Esophagus muscularis mucosa (tissue), 4 donors: ENCODE measurements around the gene UBAC1. TPM values are rescaled to one million over a fixed set of nuclear protein-coding genes. Genes with fewer than 3 reads are reported as not detected.

Experiments
- DNase-seq: peaks from one replicate; pipeline ENCODE4 v3.0.0-alpha.2; 2017; ENCODE audit errors: extremely low spot score
- H3K27ac ChIP-seq, 4 donors: fragments of 200-600 bp; sonication (generic); replicated peaks in 1 of 4; 1 replicate in 3 of 4; 2 replicates in 1 of 4; pipeline ENCODE4 v1.5.1; 2016 to 2019; ENCODE audit warnings: mild to moderate bottlenecking in 1 of 4
- H3K27me3 ChIP-seq, 4 donors: fragments of 200-600 bp; sonication (generic); one replicate each; pipeline versions ENCODE4 v1.5.1 to v1.6.0; 2016 to 2019
- H3K36me3 ChIP-seq, 4 donors: fragments of 200-600 bp; sonication (generic); one replicate each; pipeline ENCODE4 v1.5.1; 2016 to 2019
- H3K4me1 ChIP-seq, 4 donors: fragments of 200-600 bp; sonication (generic); one replicate each; pipeline ENCODE4 v1.5.1; 2016 to 2019
- H3K4me3 ChIP-seq, 4 donors: fragments of 200-600 bp; sonication (generic); 1 replicate in 2 of 4; 2 replicates in 2 of 4; pipeline ENCODE4 v1.5.1; 2016 to 2019; ENCODE audit warnings: mild to moderate bottlenecking in 4 of 4, moderate library complexity in 1 of 4
- H3K9me3 ChIP-seq, 4 donors: fragments of 200-600 bp; sonication (generic); 1 replicate in 3 of 4; 2 replicates in 1 of 4; pipeline ENCODE4 v1.5.1; 2016 to 2019
- CTCF ChIP-seq, 3 experiments: fragments of 200-600 bp in 2 of 3; fragments of 450-650 bp in 1 of 3; sonication (generic) in 2 of 3; IDR thresholded peaks; one replicate each; pipeline ENCODE4 v1.5.1; 2017 to 2019; ENCODE audit warnings: antibody characterized with exemption in 3 of 3, mild to moderate bottlenecking in 2 of 3, moderate library complexity in 1 of 3
- POLR2A ChIP-seq: fragments of 450-650 bp; IDR thresholded peaks from one replicate; pipeline ENCODE4 v1.6.1; 2017; ENCODE audit warnings: antibody characterized with exemption, moderate library complexity, mild to moderate bottlenecking, low read depth
- WGBS: methylation state at CpG from one replicate; pipeline ENCODE4 v1.1.5; 2018; 5-methylcytosine and 5-hydroxymethylcytosine counted together
- intact Hi-C: fragments of 100-400 bp; cut with DNase I; formaldehyde crosslinking; loops from one replicate; pipeline ENCODE4 v1.15.1; 2023
- total RNA-seq, 4 donors: library from RNA; depleted of rRNA; stranded (reverse); fragments of >200 nt; gene quantifications; one replicate each; pipeline versions ENCODE4 v1.1.0 to v1.2.1, GENCODE V29; 2016

UBAC1 gene
- total RNA-seq, 4 donors from 2014 or later, result 61.6 to 77.2 (median 67.3) TPM

GRCh38 chr9:135883410-135884089, 77.6 kb downstream of the UBAC1 start:
- no peak overlapping the region for H3K27ac ChIP-seq
- peaks cover 29 to 54% (median 49%) of the 10 kb centered on the region in 4 donors for H3K4me1 ChIP-seq
- H3K4me3 ChIP-seq, result no peak overlapping the region
- no peak for DNase-seq
- intact Hi-C loops, result no loop called here
- 82% methylated on average over 15 of the region's 15 CpGs for WGBS
- no peaks in the 10 kb centered on the region for H3K9me3 ChIP-seq
- peaks cover 0 to 30% (median 16%) of the 10 kb centered on the region in 4 donors for H3K36me3 ChIP-seq
- H3K27me3 ChIP-seq, result no peaks in the 10 kb centered on the region
- no peak for TF ChIP-seq CTCF (IDR thresholded peaks at IDR 0.05)
- TF ChIP-seq POLR2A, result no peak

Other genes with a start within 250 kb of the UBAC1 start
- 10 to 100 TPM; 21.0 to 52.7 (median 30.5) TPM for gene CAMSAP1, start 53.8 kb downstream of the UBAC1 start, total RNA-seq
- 100 to 1,000 TPM in 3 of 4 donors, 10 to 100 TPM in 1; 93.8 to 192 (median 142) TPM for gene NACC2, start 133.9 kb upstream of the UBAC1 start, total RNA-seq
- 10 to 100 TPM; 33.6 to 77.6 (median 59.4) TPM for gene TMEM250, start 157.5 kb upstream of the UBAC1 start, total RNA-seq
- not detected for gene LHX3, start 243.8 kb upstream of the UBAC1 start, total RNA-seq